Activated naive CD8-positive, alpha-beta T cell treated with anti-CD3 and anti-CD28 coated beads for 36 hours (primary cell): ENCODE measurements around the gene DUSP7. TPM values are rescaled to one million over a fixed set of nuclear protein-coding genes. Genes with fewer than 3 reads are reported as not detected.

Experiments
- DNase-seq: peaks from one replicate; pipeline ENCODE4 v3.0.0; 2021
- H3K27ac Mint-ChIP-seq: one replicate; pipeline ENCODE4 v1.8.0; 2022; ENCODE audit warnings: mild to moderate bottlenecking, moderate library complexity, mixed read lengths
- H3K27me3 Mint-ChIP-seq: one replicate; pipeline ENCODE4 v1.8.0; 2022; ENCODE audit warnings: mild to moderate bottlenecking, mixed read lengths
- H3K36me3 Mint-ChIP-seq: one replicate; pipeline ENCODE4 v1.8.0; 2021; ENCODE audit warnings: mild to moderate bottlenecking, mixed read lengths
- H3K4me1 Mint-ChIP-seq: one replicate; pipeline ENCODE4 v1.8.0; 2021; ENCODE audit warnings: mixed read lengths
- H3K4me3 Mint-ChIP-seq: one replicate; pipeline ENCODE4 v1.8.0; 2022; ENCODE audit warnings: mild to moderate bottlenecking, moderate library complexity, mixed read lengths
- H3K9me3 Mint-ChIP-seq: one replicate; pipeline ENCODE4 v1.8.0; 2022; ENCODE audit warnings: mixed read lengths
- total RNA-seq, 2 experiments: library from RNA; stranded (reverse); gene quantifications; one replicate each; pipeline ENCODE4 v1.2.3, GENCODE V29; 2021

DUSP7 gene
- total RNA-seq, 2 experiments from 2014 or later, result 21.7 to 22.0 TPM

- H3K27me3 Mint-ChIP-seq, result no peaks in the 10 kb centered on the region
- no peak for DNase-seq
- peaks cover 2% of the 10 kb centered on the region for H3K36me3 Mint-ChIP-seq
- no peak overlapping the region for H3K27ac Mint-ChIP-seq
- no peak overlapping the region for H3K4me3 Mint-ChIP-seq
- H3K9me3 Mint-ChIP-seq, result no peaks in the 10 kb centered on the region
- peaks cover 24% of the 10 kb centered on the region for H3K4me1 Mint-ChIP-seq
Measured at GRCh38 chr3:52090131-52090932, 34.0 kb upstream of the DUSP7 start.

- Mint-ChIP-seq H3K4me1 (peaks cover 24% of the 10 kb centered on the region), H3K4me3 (no peak overlapping the region), H3K36me3 (peaks cover 4% of the 10 kb centered on the region), H3K27me3 (no peaks in the 10 kb centered on the region), H3K9me3 (no peaks in the 10 kb centered on the region), H3K27ac (no peak overlapping the region)
- no peak for DNase-seq
Measured at GRCh38 chr3:52089691-52090090, 33.3 kb upstream of the DUSP7 start.

DNA sequence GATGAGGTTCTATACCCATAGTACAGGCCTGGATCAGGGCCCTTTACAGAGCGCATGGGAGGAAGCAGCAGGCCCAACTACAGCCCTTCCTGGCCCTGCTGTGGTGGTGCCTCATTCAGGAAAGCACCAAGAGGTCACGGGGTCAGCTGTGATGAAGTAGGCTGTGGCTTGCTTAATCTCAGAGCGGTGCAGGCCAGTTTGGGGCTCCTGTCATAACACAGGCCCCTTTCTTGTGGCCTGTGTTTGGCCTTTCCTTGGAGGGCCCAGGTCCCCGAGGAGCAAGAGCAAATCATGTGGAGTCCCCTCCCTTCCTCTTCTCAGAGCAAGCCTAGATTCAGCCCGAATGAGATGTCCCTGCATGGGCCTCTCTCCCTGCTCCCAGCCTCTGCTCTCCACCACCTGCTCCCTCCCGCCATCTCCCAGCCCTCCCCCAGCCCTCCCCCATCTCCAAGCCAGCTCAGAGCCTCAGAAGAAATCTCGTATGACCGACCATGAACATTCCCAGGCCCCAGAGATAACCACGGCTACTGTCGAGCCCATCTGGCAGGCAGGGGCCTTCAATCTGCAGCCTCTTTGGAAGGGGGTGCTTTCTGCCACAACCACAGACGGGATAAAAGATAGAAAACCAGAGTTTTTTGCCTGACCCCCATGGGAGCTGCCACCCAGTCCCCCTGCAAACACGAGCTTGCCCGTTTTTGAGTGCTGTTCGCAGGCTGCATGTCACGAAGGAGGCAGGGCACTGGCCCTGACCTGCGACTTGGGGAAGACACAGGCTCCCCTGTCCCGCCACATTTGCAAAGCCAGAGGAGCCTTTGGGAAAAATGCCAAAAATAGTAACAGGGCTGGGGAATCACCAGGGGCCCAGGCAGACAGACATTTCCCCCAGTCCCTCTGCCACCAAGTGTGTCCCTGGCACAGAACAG, 32.3 kb upstream of the DUSP7 start:
- H3K4me1 Mint-ChIP-seq, result peaks cover 24% of the 10 kb centered on the region
- no peaks in the 10 kb centered on the region for H3K9me3 Mint-ChIP-seq
- H3K27ac Mint-ChIP-seq, result no peak overlapping the region
- H3K27me3 Mint-ChIP-seq, result no peaks in the 10 kb centered on the region
- peaks cover 4% of the 10 kb centered on the region for H3K36me3 Mint-ChIP-seq
- H3K4me3 Mint-ChIP-seq, result no peak overlapping the region
- no peak for DNase-seq

GRCh38 chr3:52087731-52088130, 31.4 kb upstream of the DUSP7 start:
- DNase-seq, result no peak
- Mint-ChIP-seq H3K36me3 (peaks cover 4% of the 10 kb centered on the region), H3K4me3 (no peak overlapping the region), H3K4me1 (peaks cover 24% of the 10 kb centered on the region), H3K27me3 (no peaks in the 10 kb centered on the region), H3K9me3 (no peaks in the 10 kb centered on the region), H3K27ac (no peak overlapping the region)

DNA sequence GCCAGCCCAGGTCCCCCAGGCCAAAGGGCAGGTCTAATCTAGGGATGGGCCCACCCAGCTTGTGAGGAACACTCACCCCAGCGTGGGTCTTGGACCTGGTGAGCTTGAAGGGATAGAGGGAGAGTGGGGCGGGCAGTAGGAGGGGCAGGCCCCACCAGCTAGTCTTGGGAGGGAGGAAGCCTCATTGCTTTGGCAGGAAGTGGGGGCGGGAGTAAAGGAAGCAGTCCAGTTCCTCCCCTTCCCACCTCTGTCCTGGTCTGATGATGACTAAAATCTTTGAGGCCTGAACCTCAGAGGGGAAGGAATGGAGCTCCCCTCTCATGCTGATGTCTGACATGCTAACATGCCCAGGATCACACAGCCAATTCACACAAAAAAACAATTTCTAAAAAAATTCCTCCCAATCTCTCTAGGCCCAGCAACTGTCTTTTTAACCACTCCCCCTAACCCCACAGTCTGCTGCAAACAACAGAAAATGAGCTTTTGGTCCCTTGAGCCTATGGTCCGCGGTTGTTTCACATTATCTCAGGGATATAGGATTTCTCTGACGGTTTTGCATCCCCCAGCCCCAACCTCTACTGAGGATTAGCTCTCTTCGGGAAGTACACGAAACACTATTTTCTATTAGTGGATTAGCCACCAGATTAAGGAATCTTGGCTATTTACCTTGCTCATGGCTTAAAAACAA, 30.7 kb upstream of the DUSP7 start:
- H3K27me3 Mint-ChIP-seq, result no peaks in the 10 kb centered on the region
- H3K4me3 Mint-ChIP-seq, result no peak overlapping the region
- H3K4me1 Mint-ChIP-seq, result peaks cover 24% of the 10 kb centered on the region
- no peak for DNase-seq
- H3K36me3 Mint-ChIP-seq, result peaks cover 4% of the 10 kb centered on the region
- no peaks in the 10 kb centered on the region for H3K9me3 Mint-ChIP-seq
- H3K27ac Mint-ChIP-seq, result no peak overlapping the region

DNA sequence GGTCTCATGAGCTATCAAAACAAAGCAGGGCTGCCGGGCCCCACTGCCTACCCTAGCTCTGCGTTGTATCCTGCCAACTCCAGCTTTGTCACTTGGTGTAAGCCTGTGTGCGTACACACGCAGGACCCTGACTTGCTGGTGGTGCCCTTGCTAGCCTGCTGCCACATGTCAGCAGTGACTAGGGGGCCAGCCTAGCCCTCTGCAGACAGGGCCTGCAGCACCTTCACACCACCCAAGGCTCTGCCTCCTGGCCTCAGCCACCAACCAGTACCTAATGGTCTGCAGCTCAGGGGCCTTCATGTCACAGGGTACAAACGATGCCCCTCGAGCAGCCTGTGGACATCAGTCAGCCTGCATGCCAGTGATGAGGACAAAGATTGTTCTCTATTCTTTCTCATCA, 30.1 kb upstream of the DUSP7 start:
- H3K27me3 Mint-ChIP-seq, result no peaks in the 10 kb centered on the region
- no peak overlapping the region for H3K4me3 Mint-ChIP-seq
- no peak overlapping the region for H3K27ac Mint-ChIP-seq
- no peaks in the 10 kb centered on the region for H3K9me3 Mint-ChIP-seq
- DNase-seq, result no peak
- peaks cover 4% of the 10 kb centered on the region for H3K36me3 Mint-ChIP-seq
- H3K4me1 Mint-ChIP-seq, result peaks cover 24% of the 10 kb centered on the region

DNA sequence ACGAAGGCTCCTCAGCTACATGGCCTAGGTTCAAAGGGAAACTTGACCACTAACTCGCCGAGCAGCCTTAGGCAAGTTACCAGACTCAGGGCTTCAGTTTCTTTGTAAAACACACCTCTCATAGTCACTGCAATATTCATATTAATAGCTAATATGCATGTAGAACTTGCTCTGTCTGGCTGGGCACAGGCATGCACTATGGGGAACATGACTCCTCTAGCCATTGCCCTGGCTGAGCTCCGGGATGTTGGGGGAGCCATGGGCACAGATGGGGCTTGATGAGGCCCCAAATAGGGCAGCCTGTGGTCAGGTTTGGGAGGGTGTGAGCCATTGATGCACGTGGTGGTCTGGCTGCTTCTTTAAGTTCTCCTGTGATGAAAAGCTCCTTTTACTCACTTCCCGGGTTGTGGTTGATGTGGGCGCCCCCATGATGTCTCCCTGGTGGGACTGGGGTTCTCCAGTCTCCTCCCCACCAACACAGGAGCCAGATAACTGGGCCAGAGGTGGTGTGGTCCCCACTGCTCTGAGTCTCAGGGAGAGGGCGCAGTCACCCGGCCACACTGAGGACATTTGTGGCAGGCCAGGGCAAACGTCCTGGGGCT, 29.4 kb upstream of the DUSP7 start:
- DNase-seq, result peak; percentile 62
- Mint-ChIP-seq H3K4me1 (peaks cover 24% of the 10 kb centered on the region), H3K4me3 (no peak overlapping the region), H3K27me3 (no peaks in the 10 kb centered on the region), H3K27ac (peak overlapping the region; percentile 70), H3K36me3 (peaks cover 4% of the 10 kb centered on the region), H3K9me3 (no peaks in the 10 kb centered on the region)

DNA sequence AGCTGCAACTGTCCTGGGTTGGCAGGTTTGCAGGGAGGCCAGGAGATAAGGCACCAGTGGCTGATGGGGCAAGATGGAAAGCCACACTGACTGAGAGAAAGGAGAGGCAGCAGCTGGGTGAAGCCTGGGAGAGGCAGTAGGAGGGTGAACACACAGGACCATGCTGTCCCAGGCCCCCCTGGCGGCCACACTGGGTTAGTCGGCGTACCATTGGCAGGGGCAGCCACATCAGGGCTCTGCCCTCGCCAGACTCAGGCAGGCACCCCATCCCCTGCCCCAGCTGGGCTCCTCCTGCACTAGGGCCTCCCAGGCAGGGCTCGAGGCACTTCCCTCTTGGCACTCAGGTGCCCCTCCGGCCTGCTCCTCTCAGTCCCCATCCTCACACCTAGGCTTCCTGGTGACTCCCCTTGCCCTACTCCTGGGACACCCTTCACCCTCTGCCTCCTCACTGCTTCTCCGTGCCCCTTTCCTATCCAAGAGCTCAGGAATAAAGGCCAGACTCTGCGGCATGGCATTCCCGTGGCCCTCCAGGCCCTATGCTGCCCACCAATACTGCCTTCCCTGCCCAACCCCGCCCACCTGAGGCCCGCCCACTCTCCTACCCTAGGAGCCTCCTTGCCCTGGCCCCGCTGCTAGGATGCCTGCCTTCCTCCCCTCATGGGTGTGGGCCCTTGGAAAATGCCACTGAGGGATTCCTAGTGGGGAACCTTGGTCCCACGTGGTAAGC, 28.7 kb upstream of the DUSP7 start:
- Mint-ChIP-seq H3K4me1 (peaks cover 24% of the 10 kb centered on the region), H3K4me3 (no peak overlapping the region), H3K27ac (no peak overlapping the region), H3K9me3 (no peaks in the 10 kb centered on the region), H3K27me3 (no peaks in the 10 kb centered on the region), H3K36me3 (peaks cover 4% of the 10 kb centered on the region)
- no peak for DNase-seq

DNA sequence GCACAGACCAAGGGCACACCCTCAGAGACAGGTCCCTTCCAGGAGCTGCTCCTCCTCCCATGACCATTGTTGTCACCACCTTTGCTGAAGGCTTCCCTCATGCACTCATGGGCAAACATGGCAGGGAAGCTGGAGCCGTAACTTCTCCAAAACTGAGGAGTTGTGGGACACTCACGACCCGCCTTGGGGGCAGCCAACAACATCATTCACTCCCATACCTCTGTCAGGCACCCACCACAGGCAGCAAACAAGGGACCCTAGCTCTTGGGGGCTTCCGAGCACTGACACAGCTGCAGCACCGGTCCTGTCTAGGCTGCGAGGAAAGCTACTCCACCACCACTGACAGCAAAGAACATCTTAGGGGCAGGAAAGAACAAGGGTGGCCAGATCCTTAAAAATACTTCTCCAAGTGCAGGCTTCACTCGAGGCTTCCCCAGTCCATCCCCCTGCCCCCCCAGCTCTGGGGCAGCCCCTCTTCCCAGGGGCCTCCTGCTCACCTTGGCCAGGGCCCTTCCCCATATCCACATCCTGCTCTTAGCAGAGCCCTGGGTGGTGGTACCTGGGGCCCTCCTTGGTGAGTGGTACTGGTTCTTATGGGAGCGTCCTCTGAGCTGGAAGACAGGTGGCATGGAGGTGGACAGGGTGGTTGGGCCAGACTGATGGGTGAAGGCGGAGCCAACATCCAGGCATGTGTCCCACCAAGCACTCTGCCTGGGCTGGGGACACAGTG, 28.0 kb upstream of the DUSP7 start:
- peaks cover 24% of the 10 kb centered on the region for H3K4me1 Mint-ChIP-seq
- peaks cover 4% of the 10 kb centered on the region for H3K36me3 Mint-ChIP-seq
- no peak overlapping the region for H3K27ac Mint-ChIP-seq
- DNase-seq, result no peak
- no peaks in the 10 kb centered on the region for H3K9me3 Mint-ChIP-seq
- no peak overlapping the region for H3K4me3 Mint-ChIP-seq
- no peaks in the 10 kb centered on the region for H3K27me3 Mint-ChIP-seq

DNA sequence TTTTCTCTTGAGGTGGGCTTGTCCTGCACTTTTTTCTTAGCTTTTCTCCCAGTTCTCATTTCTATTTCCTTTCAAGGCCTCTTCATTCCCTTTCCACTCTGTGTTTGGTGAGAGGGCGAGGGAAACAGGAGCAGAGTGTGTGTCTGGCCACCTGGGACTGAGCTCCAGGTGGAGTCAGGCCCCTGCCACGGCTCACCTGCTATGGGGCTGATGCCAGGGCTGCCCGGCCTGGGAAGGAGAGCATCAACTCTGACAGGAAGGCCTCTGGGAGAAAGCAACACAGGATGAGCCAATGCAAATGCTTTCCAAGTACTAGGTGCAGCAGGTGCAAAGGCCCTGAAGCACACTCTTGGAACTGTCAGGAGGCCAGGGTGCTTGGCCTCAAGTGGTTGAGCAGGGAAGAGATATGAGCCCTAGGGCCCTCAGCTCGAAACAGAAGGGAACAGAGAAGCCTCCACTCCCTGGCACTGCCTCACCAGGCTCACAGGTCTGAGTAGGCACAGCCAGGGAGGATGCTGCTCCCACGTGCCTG, 27.3 kb upstream of the DUSP7 start:
- Mint-ChIP-seq H3K27me3 (no peaks in the 10 kb centered on the region), H3K36me3 (peaks cover 4% of the 10 kb centered on the region), H3K9me3 (no peaks in the 10 kb centered on the region), H3K4me1 (peaks cover 24% of the 10 kb centered on the region), H3K4me3 (no peak overlapping the region), H3K27ac (no peak overlapping the region)
- DNase-seq, result no peak

DNA sequence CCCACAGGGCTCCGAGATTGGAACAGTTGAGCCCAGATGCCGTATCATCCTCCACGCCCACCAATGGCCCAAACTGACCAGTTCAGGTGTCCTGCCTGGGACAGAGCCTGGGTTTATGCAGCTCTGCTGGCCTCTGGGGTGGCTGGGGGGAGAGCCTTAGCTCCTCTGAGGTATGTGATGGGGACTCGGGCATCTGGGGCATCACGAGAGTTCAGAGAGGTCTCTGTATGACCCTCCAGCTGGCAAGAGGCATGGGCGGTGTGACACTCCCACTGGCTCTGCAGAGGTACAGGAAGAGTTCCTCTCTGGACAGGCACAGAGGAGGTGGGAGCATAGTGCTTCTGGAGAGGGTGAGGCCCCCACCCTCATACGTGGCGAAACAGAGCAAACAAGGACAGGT, 26.6 kb upstream of the DUSP7 start:
- H3K4me3 Mint-ChIP-seq, result no peak overlapping the region
- peaks cover 4% of the 10 kb centered on the region for H3K36me3 Mint-ChIP-seq
- H3K9me3 Mint-ChIP-seq, result no peaks in the 10 kb centered on the region
- no peak overlapping the region for H3K27ac Mint-ChIP-seq
- H3K4me1 Mint-ChIP-seq, result peaks cover 24% of the 10 kb centered on the region
- no peak for DNase-seq
- no peaks in the 10 kb centered on the region for H3K27me3 Mint-ChIP-seq

- peaks cover 2% of the 10 kb centered on the region for H3K36me3 Mint-ChIP-seq
- H3K27me3 Mint-ChIP-seq, result no peaks in the 10 kb centered on the region
- H3K27ac Mint-ChIP-seq, result peak overlapping the region; percentile 13
- no peak overlapping the region for H3K4me3 Mint-ChIP-seq
- H3K9me3 Mint-ChIP-seq, result no peaks in the 10 kb centered on the region
- H3K4me1 Mint-ChIP-seq, result peaks cover 7% of the 10 kb centered on the region
- no peak for DNase-seq
Measured at GRCh38 chr3:52080830-52081719, 24.7 kb upstream of the DUSP7 start.

- Mint-ChIP-seq H3K27ac (no peak overlapping the region), H3K4me3 (no peak overlapping the region), H3K9me3 (no peaks in the 10 kb centered on the region), H3K27me3 (no peaks in the 10 kb centered on the region), H3K36me3 (peaks cover 2% of the 10 kb centered on the region), H3K4me1 (no peaks in the 10 kb centered on the region)
- no peak for DNase-seq
Measured at GRCh38 chr3:52079958-52080357, 23.6 kb upstream of the DUSP7 start.
